HepG2 (cell line): ENCODE data around the gene HES2. TPM values are rescaled to one million over a fixed set of nuclear protein-coding genes. Genes with fewer than 3 reads are reported as not detected.
A peak's percentile ranks its signal among the peaks of the same experiment; 100 is the strongest.

ENCODE experiments used
- GATAD1 ChIP-seq: IDR thresholded peaks from 2 replicates; pipeline ENCODE4 v1.6.1; 2016; ENCODE audit warnings: missing genetic modification reagents, missing compliant biosample characterization
- GTF3A ChIP-seq: sonication (generic); formaldehyde crosslinking; conservative IDR thresholded peaks from 2 replicates; pipeline ENCODE4 v1.4.0; 2020; ENCODE audit warnings: mild to moderate bottlenecking, missing genetic modification reagents
- KDM6A ChIP-seq: IDR thresholded peaks from 2 replicates; pipeline ENCODE4 v1.6.1; 2016; ENCODE audit warnings: low read depth
- MAF1 ChIP-seq: sonication (generic); formaldehyde crosslinking; IDR thresholded peaks from 2 replicates; pipeline ENCODE4 v1.5.0; 2020; ENCODE audit warnings: missing genetic modification reagents, borderline replicate concordance
- MAZ ChIP-seq, 2 experiments: sonication (generic) in 1 of 2; formaldehyde crosslinking in 1 of 2; IDR thresholded peaks; 2 replicates each; pipeline versions ENCODE4 v1.5.0 to v1.6.1; 2012 to 2020; ENCODE audit warnings: low read depth in 2 of 2, mild to moderate bottlenecking in 2 of 2, borderline replicate concordance in 1 of 2, improper control_type of control experiment in 1 of 2, low read length in 1 of 2, missing genetic modification reagents in 1 of 2, moderate library complexity in 1 of 2
- PPARG ChIP-seq: conservative IDR thresholded peaks from 2 replicates; pipeline ENCODE4 v1.6.1; 2016; ENCODE audit warnings: missing biosample characterization, missing genetic modification reagents
- RELA ChIP-seq: sonication (generic); formaldehyde crosslinking; IDR thresholded peaks from 2 replicates; pipeline ENCODE4 v1.4.0; 2020; ENCODE audit warnings: missing genetic modification reagents
- SKI ChIP-seq: fragments of 450-650 bp; IDR thresholded peaks from one replicate; pipeline ENCODE4 v1.6.1; 2018; ENCODE audit warnings: mild to moderate bottlenecking; ENCODE audit not compliant: partially characterized antibody
- TAF1 ChIP-seq: sonication (generic); formaldehyde crosslinking; IDR thresholded peaks from 2 replicates; pipeline ENCODE4 v1.4.0; 2020; ENCODE audit warnings: missing genetic modification reagents
- ZEB1 ChIP-seq: IDR thresholded peaks from 2 replicates; pipeline ENCODE4 v1.6.1; 2012; ENCODE audit warnings: mild to moderate bottlenecking, low read depth, inconsistent platforms; ENCODE audit not compliant: insufficient replicate concordance
- ZNF460 ChIP-seq: sonication (generic); formaldehyde crosslinking; IDR thresholded peaks from 2 replicates; pipeline ENCODE4 v1.5.1; 2020; ENCODE audit warnings: missing genetic modification reagents, mild to moderate bottlenecking, borderline replicate concordance
- ZNF546 ChIP-seq: sonication (generic); formaldehyde crosslinking; conservative IDR thresholded peaks from 2 replicates; pipeline ENCODE4 v1.8.1; 2023; ENCODE audit warnings: mild to moderate bottlenecking, missing genetic modification reagents
- ZNF670 ChIP-seq: sonication (generic); formaldehyde crosslinking; IDR thresholded peaks from 2 replicates; pipeline ENCODE4 v1.8.0; 2022; ENCODE audit warnings: mild to moderate bottlenecking, missing genetic modification reagents, borderline replicate concordance
- ZNF709 ChIP-seq: sonication (generic); formaldehyde crosslinking; IDR thresholded peaks from 2 replicates; pipeline ENCODE4 v1.5.0; 2020; ENCODE audit warnings: mild to moderate bottlenecking, missing genetic modification reagents
- ZNF773 ChIP-seq: sonication (generic); formaldehyde crosslinking; IDR thresholded peaks from 2 replicates; pipeline ENCODE4 v1.4.0; 2020; ENCODE audit warnings: missing genetic modification reagents, borderline replicate concordance
- ZNF891 ChIP-seq: sonication (generic); formaldehyde crosslinking; IDR thresholded peaks from 2 replicates; pipeline ENCODE4 v1.5.0; 2020; ENCODE audit warnings: mild to moderate bottlenecking, missing genetic modification reagents
- polyA plus RNA-seq, 8 experiments: library from polyadenylated mRNA; depleted of rRNA in 3 of 8; stranded (reverse) in 7 of 8; unstranded in 1 of 8; fragments of >200 nt; fragmentation: Illumina TruSeq in 4 of 8; extraction: Trizol in 4 of 8; gene quantifications; 2 replicates each; pipeline versions ENCODE4 v1.2.1 to v1.2.3, GENCODE V29; 2011 to 2016; ENCODE audit warnings: low read depth in 4 of 8, missing spikeins in 1 of 8, mixed read lengths in 1 of 8; ENCODE audit not compliant: insufficient read depth in 1 of 8
- total RNA-seq, 5 experiments: library from RNA; depleted of rRNA; stranded (reverse); fragments of >200 nt; fragmentation: Illumina TruSeq; extraction: Trizol; gene quantifications; 2 replicates each; pipeline ENCODE4 v1.2.3, GENCODE V29; 2016; ENCODE audit warnings: low read depth in 1 of 5
- TF ChIP-seq, protein P1 (sequence below): sonication (generic); formaldehyde crosslinking; IDR thresholded peaks from 2 replicates; pipeline ENCODE4 v1.5.0; 2020; ENCODE audit warnings: missing genetic modification reagents
- TF ChIP-seq, protein P2 (sequence below): IDR thresholded peaks from 2 replicates; pipeline ENCODE4 v1.6.1; 2018; ENCODE audit warnings: missing genetic modification reagents, mild to moderate bottlenecking, missing compliant biosample characterization
- TF ChIP-seq, protein P3 (sequence below): sonication (generic); formaldehyde crosslinking; IDR thresholded peaks from 2 replicates; pipeline ENCODE4 v1.9.0; 2022; ENCODE audit warnings: missing genetic modification reagents, mild to moderate bottlenecking, borderline replicate concordance
- TF ChIP-seq, protein P4 (sequence below): IDR thresholded peaks from 2 replicates; pipeline ENCODE4 v1.6.1; 2016
- TF ChIP-seq, protein P5 (sequence below): sonication (generic); formaldehyde crosslinking; IDR thresholded peaks from 2 replicates; pipeline ENCODE4 v1.5.1; 2020; ENCODE audit warnings: missing genetic modification reagents, mild to moderate bottlenecking, borderline replicate concordance
- TF ChIP-seq, protein P6 (sequence below): sonication (generic); formaldehyde crosslinking; IDR thresholded peaks from 2 replicates; pipeline ENCODE4 v1.4.0; 2020; ENCODE audit warnings: missing genetic modification reagents

Gene HES2
- total and polyA plus RNA-seq, 2 of the 13 experiments (the other 11 are each of a cell fraction or from before 2014, with no cell fraction given), result 0.11 to 0.17 TPM

DNA sequence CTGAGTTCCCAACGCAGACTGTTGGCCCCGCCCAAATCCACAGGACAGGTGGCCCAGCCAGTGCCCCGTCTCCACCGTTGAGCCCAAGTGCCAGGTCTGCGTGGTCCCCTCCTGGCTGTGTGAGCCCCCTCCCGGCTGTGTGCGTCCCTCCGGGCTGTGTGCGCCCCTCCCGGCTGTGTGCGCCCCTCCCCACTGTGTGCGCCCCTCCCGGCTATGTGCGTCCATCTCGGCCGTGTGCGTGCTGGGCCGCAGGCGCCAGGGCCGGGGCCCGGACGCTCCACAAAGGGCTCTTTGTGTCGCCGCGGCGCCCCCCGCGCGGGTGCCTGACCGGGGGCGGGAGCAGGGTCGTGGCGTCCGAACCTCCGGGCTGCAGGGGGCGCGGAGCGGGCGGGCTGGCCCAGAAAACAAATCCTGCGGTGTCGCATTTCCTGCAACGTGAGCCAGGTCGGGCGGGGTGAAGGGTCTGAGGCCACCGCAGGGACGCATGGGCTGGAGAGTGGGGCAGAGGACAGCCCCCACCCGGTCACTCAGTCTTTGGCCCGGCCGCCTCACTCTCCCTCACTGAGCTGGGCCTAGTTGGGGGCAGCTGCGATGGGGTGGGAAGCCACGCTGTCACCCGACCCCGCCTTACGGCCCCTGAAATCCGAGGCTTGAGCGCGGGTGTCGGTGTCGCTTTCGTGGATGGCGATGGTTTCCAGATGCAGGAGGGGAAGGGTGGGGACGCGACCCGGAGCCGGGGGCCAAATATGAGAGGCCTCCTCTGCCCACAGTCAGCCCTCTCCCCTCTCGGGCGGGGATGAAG, 27.5 kb upstream of the HES2 start (continued):
- TF ChIP-seq SKI, result peak; percentile 56
- TF ChIP-seq, protein P1, sequence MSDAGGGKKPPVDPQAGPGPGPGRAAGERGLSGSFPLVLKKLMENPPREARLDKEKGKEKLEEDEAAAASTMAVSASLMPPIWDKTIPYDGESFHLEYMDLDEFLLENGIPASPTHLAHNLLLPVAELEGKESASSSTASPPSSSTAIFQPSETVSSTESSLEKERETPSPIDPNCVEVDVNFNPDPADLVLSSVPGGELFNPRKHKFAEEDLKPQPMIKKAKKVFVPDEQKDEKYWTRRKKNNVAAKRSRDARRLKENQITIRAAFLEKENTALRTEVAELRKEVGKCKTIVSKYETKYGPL (CRISPR knock-in tag), result 0 out of 2 replicates have a peak, but pooled peaks have one; percentile 15
- 0 out of 2 replicates have a peak, but pooled peaks have one; percentile 55 for TF ChIP-seq ZNF891 (CRISPR knock-in tag)
- TF ChIP-seq ZNF460 (CRISPR knock-in tag), result peak; percentile 36; the same call in 1 of the 2 replicates
- peak; percentile 43 for TF ChIP-seq TAF1 (CRISPR knock-in tag)
- TF ChIP-seq GATAD1 (CRISPR knock-in tag), result peak; percentile 76; the same call in 1 of the 2 replicates
- TF ChIP-seq, protein P2, sequence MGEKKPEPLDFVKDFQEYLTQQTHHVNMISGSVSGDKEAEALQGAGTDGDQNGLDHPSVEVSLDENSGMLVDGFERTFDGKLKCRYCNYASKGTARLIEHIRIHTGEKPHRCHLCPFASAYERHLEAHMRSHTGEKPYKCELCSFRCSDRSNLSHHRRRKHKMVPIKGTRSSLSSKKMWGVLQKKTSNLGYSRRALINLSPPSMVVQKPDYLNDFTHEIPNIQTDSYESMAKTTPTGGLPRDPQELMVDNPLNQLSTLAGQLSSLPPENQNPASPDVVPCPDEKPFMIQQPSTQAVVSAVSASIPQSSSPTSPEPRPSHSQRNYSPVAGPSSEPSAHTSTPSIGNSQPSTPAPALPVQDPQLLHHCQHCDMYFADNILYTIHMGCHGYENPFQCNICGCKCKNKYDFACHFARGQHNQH (CRISPR knock-in tag), result peak; percentile 86
- no peak; the same call in 1 of the 2 replicates for TF ChIP-seq MAF1 (CRISPR knock-in tag)
- peak; percentile 62; the same call in 1 of the 2 replicates for TF ChIP-seq ZNF773 (CRISPR knock-in tag)
- TF ChIP-seq, protein P3, sequence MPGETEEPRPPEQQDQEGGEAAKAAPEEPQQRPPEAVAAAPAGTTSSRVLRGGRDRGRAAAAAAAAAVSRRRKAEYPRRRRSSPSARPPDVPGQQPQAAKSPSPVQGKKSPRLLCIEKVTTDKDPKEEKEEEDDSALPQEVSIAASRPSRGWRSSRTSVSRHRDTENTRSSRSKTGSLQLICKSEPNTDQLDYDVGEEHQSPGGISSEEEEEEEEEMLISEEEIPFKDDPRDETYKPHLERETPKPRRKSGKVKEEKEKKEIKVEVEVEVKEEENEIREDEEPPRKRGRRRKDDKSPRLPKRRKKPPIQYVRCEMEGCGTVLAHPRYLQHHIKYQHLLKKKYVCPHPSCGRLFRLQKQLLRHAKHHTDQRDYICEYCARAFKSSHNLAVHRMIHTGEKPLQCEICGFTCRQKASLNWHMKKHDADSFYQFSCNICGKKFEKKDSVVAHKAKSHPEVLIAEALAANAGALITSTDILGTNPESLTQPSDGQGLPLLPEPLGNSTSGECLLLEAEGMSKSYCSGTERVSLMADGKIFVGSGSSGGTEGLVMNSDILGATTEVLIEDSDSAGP (CRISPR knock-in tag), result peak; percentile 92; the same call in 1 of the 2 replicates
- TF ChIP-seq, protein P4, sequence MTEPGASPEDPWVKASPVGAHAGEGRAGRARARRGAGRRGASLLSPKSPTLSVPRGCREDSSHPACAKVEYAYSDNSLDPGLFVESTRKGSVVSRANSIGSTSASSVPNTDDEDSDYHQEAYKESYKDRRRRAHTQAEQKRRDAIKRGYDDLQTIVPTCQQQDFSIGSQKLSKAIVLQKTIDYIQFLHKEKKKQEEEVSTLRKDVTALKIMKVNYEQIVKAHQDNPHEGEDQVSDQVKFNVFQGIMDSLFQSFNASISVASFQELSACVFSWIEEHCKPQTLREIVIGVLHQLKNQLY (CRISPR knock-in tag), result peak; percentile 67; the same call in 1 of the 2 replicates
- peak; percentile 81 for TF ChIP-seq ZNF709 (CRISPR knock-in tag)
- TF ChIP-seq ZNF546, result peak; percentile 74; the same call in 1 of the 2 replicates
- TF ChIP-seq PPARG (CRISPR knock-in tag), result peak; percentile 76; the same call in 1 of the 2 replicates
- peak; percentile 3; the same call in 1 of the 2 replicates for TF ChIP-seq GTF3A
- TF ChIP-seq, protein P5, sequence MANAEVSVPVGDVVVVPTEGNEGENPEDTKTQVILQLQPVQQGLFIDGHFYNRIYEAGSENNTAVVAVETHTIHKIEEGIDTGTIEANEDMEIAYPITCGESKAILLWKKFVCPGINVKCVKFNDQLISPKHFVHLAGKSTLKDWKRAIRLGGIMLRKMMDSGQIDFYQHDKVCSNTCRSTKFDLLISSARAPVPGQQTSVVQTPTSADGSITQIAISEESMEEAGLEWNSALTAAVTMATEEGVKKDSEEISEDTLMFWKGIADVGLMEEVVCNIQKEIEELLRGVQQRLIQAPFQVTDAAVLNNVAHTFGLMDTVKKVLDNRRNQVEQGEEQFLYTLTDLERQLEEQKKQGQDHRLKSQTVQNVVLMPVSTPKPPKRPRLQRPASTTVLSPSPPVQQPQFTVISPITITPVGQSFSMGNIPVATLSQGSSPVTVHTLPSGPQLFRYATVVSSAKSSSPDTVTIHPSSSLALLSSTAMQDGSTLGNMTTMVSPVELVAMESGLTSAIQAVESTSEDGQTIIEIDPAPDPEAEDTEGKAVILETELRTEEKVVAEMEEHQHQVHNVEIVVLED (CRISPR knock-in tag), result peak; percentile 88
- TF ChIP-seq, protein P6, sequence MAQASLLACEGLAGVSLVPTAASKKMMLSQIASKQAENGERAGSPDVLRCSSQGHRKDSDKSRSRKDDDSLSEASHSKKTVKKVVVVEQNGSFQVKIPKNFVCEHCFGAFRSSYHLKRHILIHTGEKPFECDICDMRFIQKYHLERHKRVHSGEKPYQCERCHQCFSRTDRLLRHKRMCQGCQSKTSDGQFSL (CRISPR knock-in tag), result peak; percentile 72
- TF ChIP-seq RELA (CRISPR knock-in tag), result peak; percentile 37; the same call in 1 of the 2 replicates
- TF ChIP-seq KDM6A, result peak; percentile 69; the same call in 1 of the 2 replicates
- TF ChIP-seq ZNF670 (CRISPR knock-in tag), result peak; percentile 88; the same call in 1 of the 2 replicates
- peak; percentile 57; the same call in 1 of the 2 replicates for TF ChIP-seq MAZ (IDR thresholded peaks at IDR 0.05; ENCODE audit: borderline replicate concordance, low read depth, low read length)
- TF ChIP-seq MAZ (CRISPR knock-in tag; IDR thresholded peaks at IDR 0.05; ENCODE audit: low read depth), result peak; percentile 96
- TF ChIP-seq ZEB1, result no peak
